RKO (cell line): ENCODE results near the gene PASK.
"Not testable (repeated sequence)": the region's sequence is repeated elsewhere in the genome, so short reads cannot be mapped to it uniquely, and the experiment has no call there.

Source experiments
- DNase-seq: peaks from one replicate; pipeline ENCODE4 v3.0.0-alpha.2; 2016; ENCODE audit warnings: low spot score

Gene PASK

GRCh38 chr2:241103176-241103595 lies 46.1 kb downstream of the PASK start:
- DNase-seq, result peak; percentile 18

DNA sequence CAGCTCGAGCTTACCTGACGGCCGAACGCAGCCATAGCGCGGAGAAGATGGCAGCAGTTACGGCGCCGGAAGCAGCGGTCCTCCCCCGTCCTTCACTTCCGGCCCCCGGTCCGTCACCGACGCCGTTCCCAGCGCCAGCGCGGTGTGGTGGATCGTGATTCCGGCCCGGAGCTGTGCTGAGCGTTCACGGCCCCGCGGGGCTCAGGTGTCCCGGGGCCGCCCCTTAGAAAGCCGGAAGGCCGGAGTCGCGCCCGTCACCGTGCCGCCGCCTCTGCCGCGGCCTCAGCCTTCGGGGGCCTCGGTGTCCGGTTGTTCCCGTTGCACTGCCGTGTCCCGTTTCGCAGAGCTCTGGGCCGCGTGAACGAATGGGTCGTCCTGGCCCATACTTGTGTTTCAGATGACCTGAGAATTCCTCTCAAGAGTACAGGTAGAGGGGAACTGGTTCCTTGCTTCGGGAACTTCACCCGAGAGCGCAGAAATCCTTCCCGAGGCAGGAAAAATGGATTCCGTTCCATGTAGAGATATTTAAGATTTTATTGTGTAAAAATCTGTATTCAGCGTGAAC lies 47.0 kb downstream of the PASK start, which contains the start of gene MTERF4:
MTERF4 (minus strand) TSS at position 49 of the 565 bp plus-strand sequence; CDS start at position 35, 14 bp downstream.
- peak; percentile 86 for DNase-seq

- DNase-seq, result no peak
Measured at GRCh38 chr2:241099246-241099645, 50.0 kb downstream of the PASK start.

DNA sequence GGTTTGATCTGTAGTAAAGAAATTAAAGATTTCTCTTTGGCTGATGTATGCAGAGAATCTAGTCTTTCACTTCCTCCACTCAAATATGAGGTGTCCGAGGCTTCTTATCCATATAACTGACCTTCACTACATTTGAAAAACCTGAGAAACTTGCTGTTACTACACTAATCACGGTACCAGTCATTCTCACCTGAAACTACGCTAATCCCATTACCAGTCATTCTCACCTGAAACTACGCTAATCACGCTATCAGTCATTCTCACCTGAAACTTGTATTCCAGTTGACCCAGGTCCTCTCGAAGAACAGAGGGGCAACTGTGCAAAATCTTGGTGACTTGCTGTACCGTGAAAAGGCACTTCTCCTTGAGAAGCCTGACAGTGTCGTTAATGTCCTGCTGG lies 52.3 kb downstream of the PASK start:
- DNase-seq, result no peak

GRCh38 chr2:241095594-241096290 lies 53.5 kb downstream of the PASK start:
- DNase-seq, result no peak

DNA sequence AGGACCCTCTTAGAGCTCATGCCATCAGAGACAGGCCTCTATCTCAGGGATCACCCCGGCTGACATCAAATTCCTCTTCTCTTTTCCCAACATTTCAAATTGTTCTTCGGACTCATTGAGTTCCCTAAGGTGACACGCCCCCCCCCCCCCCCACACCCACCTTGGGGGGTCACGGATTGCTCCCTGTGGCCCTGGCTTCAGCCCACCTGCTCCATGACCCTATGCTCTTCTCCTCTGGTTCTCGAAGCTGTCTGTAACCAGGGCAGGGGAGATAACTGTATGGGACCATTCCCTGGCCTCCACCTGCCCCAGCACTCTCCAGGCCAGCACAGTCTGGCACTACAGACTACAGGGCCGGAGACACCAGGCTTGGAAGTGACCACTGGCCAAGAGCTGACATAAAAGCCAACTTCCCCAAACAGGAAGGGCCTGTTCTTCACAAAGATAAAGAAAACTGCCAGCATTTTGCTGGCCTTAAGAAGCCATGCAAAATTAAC lies 54.3 kb downstream of the PASK start:
- DNase-seq, result no peak

DNA sequence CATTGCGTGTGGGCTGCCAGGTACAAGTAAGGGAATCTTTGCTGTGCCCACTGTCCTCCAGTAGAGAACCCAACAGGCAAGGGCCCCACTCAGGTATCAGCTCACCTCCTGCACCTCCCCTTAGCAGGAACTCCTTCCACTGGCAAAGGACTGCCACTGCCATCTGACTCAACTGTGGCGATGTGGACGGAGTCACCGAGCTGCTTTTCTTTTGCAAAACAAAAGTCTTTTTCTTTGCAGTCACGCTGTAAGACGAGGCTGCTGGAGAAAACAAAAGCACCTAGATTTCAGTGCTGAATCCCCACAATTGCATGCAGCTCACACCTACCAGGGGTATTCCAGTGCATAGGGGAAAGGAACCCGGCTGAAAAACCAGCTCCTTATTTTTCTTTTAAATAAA lies 55.1 kb downstream of the PASK start:
- no peak for DNase-seq

- not testable (repeated sequence) for DNase-seq
Measured at GRCh38 chr2:241093133-241093781, 56.0 kb downstream of the PASK start.

- no peak for DNase-seq
Measured at GRCh38 chr2:241092677-241093076, 56.6 kb downstream of the PASK start.

GRCh38 chr2:241091734-241092445 lies 57.4 kb downstream of the PASK start:
- DNase-seq, result no peak

GRCh38 chr2:241091201-241091600 lies 58.1 kb downstream of the PASK start:
- DNase-seq, result no peak

DNA sequence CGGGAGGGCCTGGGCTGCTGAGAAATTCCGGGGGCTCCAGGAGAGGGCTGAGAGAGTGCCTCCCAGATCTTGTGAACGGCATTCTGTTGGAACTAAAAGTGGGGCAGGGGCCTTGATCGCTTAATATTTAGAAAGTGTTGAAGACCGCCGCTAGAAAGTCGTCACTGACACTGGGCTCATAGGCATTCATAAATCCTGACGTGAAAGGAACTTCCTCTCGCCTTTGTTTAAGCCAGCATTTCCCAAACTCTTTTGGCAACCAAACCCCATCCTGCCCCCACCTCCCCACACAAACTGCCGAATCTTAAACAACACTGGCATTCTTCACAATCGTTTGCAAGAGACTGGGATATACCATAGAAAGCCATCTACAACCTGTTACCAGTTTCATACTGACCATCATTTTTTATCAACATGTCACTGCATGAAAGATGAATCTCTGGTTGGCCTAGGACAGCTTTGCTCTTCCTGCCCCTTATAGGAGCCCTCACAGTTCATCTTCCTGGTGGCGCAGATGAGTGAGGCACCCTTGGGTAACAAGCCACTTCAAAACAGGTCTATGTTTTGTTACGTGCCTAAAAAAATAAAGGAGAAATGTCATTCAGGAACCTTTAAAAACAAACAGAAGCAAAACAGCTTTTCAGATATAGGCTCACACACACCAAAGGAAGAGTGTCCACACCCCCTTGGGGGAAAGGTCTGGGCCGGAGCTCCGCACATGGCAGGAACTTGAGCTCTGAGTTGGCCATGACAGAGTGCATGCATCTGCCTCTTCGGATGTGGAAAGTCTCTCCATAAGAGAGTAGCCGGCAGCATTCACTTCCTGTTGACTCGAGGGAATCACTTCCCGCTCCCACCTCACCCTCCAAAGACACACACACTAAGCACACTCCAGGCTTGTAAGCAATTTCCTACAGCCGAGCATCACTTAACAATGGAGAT lies 60.2 kb downstream of the PASK start:
- no peak for DNase-seq

GRCh38 chr2:241088376-241088775 lies 60.9 kb downstream of the PASK start:
- DNase-seq, result no peak

DNA sequence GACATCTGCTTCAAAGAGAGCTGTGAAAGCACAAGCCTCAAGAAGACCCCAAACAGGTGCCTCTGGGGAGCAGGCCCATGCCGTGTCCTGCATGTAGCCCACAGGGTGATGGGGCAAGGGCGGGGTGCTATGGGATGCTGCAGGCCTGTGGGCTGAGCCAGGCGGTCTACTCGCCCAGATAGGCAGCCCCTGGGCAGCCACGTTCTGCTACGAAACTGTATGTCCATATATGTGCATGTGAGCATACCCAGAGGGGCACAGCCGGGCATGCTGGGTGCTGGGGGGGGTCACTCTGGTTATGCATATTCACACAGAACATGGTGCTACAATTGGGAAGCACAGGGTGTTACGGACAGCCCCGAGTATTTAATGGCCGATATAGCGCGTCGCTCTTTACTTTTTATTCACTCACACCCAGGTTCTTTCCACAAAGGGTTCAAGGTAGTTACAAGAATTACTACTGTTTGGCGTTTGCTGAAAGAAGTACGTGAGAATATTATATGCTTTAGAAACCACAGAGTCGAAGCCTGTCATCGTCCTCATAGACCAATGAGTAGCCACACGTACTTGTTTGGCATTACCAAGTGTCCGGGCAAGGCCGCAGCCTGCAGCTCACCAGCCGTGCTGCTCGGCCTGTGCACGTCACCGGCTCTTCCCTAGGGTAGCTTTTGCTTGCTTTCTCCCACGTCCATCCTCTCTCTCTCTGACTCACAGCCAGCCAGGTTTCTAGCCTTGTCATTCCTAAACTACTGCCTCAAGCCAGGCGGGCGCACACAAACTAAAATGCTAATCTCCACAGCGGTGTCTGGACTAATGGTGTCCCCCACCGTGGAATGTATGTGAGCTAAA lies 61.6 kb downstream of the PASK start:
- no peak for DNase-seq

DNA sequence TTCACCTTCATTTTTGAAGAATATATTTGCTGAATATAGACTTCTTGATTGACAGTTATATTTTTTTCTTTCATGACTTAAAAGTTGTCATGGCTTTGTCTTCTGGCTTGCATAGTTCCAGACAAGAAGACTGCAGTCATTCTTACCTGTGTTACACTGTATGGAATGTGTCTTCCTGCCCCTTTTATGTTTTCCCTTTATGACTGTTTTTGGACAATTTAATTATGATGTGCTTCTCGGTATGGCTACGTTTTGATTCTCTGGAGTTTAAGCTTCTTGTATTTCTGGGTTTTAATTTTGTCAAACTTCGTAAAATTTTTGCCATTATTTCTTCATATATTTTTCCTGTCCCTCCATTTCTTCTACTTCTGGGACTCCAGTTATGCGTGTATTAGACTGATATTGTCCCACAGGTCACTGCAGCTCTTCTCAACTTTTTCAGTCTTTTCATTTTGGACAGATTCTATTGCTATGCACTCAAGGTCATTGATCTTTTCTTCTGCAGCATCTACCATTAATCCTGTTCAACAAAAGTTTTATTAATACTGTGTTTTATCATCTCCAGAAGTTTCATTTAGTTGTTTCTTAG lies 64.3 kb downstream of the PASK start:
- no peak for DNase-seq

DNA sequence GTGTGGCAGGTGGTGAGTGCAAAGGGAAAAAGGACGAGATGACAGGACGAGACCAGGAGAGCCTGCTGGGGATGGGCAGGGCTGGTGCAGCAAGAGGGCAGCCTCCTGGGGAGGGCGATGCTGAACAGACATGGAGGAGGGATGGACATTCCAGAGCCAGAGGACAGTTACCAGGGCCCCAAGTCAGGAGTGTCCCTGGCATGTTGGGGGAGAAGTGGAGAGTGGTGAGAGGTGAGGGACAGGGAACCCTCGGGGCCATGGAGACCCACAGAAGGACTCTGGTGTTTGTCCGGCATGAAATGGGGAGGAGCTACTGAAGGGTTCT lies 66.2 kb downstream of the PASK start:
- no peak for DNase-seq

DNA sequence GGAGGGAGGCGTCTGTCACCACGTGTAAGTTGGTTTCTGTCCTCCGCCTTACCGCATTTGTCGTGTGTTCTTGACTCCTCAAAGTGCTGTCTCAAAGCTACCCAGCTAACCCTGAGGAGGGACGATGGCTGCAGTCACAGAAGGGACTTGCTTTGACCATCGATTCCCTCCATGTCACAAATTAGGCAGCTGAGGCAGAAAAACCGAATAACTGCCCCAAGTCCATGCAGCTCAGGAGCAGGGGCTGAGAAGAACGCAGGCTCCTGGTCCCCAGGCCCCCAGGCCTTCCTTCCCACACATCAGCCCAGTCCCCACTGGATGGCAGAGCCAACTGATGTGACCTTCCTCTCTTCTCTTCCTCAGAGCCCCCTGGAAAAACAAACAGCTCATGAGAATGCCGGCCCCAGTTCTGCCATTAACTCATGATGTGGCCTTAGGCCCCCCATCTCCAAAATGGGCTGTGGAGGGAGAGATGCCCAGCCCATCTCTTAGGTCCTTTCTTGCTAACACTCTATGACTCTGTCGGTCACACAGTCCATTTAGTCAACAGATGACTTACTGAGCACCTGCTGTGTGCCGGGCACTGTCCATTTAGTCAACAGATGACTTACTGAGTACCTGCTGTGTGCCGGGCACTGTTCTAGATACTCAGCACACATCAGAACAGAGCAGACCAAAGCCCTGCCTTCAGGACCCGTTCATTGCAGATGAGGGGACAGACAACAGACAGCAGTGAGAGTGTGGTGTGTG lies 66.8 kb downstream of the PASK start:
- no peak for DNase-seq

GRCh38 chr2:241081643-241082340 lies 67.5 kb downstream of the PASK start:
- no peak for DNase-seq

- DNase-seq, result no peak
Measured at GRCh38 chr2:241081190-241081642, 68.1 kb downstream of the PASK start.
